ENCODE measurements around the gene ZNF705A.
"Not testable (repeated sequence)": the region's sequence is repeated elsewhere in the genome, so short reads cannot be mapped to it uniquely, and the experiment has no call there.

- TF ChIP-seq, protein P1, sequence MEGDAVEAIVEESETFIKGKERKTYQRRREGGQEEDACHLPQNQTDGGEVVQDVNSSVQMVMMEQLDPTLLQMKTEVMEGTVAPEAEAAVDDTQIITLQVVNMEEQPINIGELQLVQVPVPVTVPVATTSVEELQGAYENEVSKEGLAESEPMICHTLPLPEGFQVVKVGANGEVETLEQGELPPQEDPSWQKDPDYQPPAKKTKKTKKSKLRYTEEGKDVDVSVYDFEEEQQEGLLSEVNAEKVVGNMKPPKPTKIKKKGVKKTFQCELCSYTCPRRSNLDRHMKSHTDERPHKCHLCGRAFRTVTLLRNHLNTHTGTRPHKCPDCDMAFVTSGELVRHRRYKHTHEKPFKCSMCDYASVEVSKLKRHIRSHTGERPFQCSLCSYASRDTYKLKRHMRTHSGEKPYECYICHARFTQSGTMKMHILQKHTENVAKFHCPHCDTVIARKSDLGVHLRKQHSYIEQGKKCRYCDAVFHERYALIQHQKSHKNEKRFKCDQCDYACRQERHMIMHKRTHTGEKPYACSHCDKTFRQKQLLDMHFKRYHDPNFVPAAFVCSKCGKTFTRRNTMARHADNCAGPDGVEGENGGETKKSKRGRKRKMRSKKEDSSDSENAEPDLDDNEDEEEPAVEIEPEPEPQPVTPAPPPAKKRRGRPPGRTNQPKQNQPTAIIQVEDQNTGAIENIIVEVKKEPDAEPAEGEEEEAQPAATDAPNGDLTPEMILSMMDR (IDR thresholded peaks at IDR 0.05): not testable (repeated sequence)
- not testable (repeated sequence) for TF ChIP-seq POLR2AphosphoS5 (IDR thresholded peaks at IDR 0.05; ENCODE audit: low read depth, low read length); TCF7L2 (IDR thresholded peaks at IDR 0.05; ENCODE audit: low read depth, low read length); REST (IDR thresholded peaks at IDR 0.05; ENCODE audit: insufficient read depth in 1 of 2, low read depth in 2 of 2, low read length in 1 of 2)
These were observed 43.7 kb upstream of the ZNF705A start for GRCh38 chr12:8113117-8113516.
